HT1080 (cell line): Measurements from ENCODE around the gene UBE2M. TPM values are rescaled to one million over a fixed set of nuclear protein-coding genes. Genes with fewer than 3 reads are reported as not detected.

ENCODE experiments used
- DNase-seq: peaks from one replicate; pipeline ENCODE4 v3.0.0-alpha.2; 2015; ENCODE audit warnings: low read depth
- total RNA-seq: library from RNA; depleted of rRNA; stranded (reverse); fragments of >200 nt; shearing (Covaris generic); gene quantifications from 2 replicates; pipeline ENCODE4 v1.2.3, GENCODE V29; 2014

The UBE2M gene
- total RNA-seq, 1 experiment from 2014 or later = 237 TPM

DNA sequence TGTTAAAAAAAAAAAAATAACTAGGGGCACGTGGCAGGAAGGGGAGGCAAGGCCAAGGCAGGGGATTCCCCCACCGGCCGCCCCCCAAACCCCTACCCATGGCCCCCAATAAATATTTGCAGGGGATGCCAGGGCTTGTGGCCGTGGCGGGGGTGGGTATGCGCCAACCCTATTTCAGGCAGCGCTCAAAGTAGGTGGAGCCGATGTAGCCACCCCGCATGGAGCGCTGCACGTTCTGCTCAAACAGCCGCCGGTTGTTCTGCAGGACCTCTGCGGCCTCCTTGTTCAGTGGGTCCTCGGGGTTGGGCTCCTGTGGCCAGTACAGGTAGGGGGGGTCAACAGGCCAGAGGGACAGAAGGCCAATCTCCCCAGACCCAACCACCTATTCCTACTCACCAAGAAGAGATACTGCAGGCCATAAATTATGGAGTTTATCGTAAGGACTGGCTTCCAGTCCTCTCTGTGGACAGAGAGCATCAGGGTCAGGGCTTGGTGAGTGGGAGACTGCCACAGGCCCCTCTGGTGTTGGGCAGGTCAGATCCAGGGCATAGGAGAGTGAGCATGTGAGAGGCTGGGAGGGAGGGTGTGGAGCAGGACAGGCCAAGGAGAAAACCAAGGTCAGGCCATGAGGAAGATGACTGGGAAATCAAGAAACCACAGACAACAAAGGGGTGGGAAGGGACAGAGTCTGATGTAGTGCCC lies 2.3 kb downstream of the UBE2M start:
- DNase-seq = no peak

DNA sequence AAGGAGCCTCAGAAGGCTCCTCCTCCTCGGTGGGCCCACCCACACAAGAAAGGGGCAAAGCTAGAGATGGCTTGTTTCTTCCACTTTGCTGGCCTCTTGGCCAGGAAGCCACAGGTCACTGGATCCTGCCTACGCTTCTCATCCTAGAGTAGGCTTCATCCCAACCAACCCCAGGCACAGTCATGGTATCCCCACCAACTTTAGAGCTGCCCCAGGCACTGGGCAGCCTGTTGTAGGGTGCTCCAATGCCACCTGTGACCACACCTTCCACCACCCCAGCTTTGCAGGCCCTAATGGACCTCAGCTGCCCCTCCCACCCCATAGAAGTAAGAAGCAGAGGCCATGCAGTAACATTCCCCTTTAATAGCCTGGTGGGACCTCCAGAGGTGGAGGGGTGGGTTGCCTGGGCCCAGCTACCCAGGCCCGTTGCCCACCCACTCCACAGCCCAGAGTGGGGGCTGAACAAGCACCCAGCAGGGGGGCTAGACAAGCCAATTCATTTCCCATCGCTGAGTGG lies 3.0 kb downstream of the UBE2M start:
- DNase-seq = no peak

DNA sequence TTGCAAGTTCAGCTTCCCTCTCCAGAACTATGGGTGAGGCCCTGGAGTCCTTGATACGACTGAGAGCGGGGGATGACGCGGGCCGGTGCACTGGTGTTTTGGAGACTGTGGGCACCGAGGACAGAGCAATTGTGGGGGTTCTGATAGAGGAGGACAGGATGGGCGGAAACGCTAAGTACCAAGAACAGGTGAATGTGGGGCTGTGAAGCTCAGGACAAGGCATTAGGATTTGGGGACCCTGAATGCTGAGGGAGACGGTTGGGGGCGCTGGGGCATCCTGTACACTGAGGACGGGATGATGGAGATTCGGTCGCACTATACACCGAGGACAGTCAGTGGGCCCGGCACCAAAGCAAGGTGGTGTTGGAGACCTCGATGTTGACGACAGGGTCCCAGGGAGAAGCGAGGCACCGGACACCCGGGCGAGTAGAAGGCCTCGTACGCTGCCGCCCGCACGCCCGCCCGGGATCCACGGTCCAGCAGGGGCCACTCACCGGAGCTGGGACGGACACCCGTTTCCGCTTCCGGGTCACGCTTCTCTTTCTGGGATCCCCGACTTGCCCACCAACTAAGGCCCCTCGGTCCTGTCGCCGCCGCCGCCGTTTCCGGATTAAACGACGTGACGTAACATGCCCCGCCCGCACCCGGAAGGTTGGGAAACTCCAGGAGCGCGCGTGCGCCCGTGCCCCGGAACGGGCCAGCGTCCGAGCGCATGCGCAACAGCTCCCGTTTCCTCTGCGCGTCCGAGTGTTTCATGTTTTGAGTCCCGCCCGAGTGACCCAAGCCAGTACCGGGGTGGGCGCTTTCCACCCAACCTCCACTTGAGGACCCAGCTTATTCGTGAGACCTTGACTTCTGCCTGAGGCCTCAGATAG lies 3.7 kb downstream of the UBE2M start, which contains the start of gene CHMP2A:
Gene CHMP2A (minus strand): TSS at position 612 of the 875 bp plus-strand sequence. CDS start 893 bp downstream, outside the sequence.
- peak; percentile 96 for DNase-seq

GRCh38 chr19:58553799-58554493 lies 4.5 kb downstream of the UBE2M start:
- no peak for DNase-seq

- no peak for DNase-seq
Observed at GRCh38 chr19:58552655-58553054, 5.8 kb downstream of the UBE2M start.

- DNase-seq = no peak
Observed at GRCh38 chr19:58551577-58552471, 6.6 kb downstream of the UBE2M start.

GRCh38 chr19:58551123-58551497 lies 7.3 kb downstream of the UBE2M start:
- DNase-seq = no peak

DNA sequence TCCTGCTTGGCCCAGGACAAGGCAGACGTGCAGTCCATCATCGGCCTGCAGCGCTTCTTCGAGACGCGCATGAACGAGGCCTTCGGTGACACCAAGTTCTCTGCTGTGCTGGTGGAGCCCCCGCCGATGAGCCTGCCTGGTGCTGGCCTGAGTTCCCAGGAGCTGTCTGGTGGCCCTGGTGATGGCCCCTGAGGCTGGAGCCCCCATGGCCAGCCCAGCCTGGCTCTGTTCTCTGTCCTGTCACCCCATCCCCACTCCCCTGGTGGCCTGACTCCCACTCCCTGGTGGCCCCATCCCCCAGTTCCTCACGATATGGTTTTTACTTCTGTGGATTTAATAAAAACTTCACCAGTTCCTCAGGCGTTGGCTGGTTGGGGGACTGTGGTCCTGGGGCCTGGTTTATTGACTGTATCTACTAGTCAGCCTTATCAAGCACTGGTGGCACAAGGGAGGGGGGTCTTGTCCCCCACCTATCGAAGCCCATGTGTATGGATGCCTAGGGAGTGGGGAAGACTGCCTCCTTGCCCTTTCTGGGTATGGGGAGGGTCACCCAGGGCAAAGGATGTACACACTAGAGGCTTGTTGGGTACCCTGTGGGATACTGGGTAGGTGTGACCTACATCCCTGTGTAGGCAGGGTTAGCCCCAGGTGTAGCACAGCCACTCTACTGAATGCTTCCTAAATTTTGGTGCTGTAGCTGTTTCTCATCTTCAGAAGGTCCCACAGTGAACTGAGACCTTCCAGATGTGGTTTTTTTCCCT lies 7.9 kb downstream of the UBE2M start:
- no peak for DNase-seq

- DNase-seq = no peak
Observed at GRCh38 chr19:58549664-58550361, 8.6 kb downstream of the UBE2M start.

- no peak for DNase-seq
Observed at GRCh38 chr19:58548859-58549663, 9.3 kb downstream of the UBE2M start.

- no peak for DNase-seq
Observed at GRCh38 chr19:58547323-58548312, 10.8 kb downstream of the UBE2M start.

DNA sequence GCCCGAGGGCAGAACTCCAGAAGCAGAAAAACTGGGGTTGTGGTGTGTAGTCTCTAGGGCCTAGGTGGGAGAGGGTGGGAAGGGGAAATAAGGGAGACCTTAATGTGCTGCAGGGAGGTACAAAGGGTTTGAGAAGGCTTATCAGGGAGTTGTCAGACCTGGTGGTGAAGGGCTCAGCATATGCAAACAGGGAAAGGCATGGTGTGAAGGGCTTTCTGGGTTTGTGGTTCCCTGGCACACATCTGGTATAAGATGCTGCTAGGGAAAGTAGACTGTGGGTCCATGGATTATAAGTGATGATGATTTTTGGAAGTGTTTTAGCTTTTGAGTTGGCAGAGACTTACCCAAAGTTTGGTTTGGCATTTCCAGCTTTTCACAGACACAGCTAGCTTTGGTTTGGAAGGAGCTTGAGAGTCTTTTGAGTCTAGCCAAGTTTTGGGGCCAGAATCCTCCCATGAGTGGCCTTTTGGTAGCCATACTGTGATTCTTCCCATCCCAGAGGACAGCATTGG lies 12.3 kb downstream of the UBE2M start:
- DNase-seq = no peak

- DNase-seq = no peak
Observed at GRCh38 chr19:58545286-58546018, 13.0 kb downstream of the UBE2M start.

DNA sequence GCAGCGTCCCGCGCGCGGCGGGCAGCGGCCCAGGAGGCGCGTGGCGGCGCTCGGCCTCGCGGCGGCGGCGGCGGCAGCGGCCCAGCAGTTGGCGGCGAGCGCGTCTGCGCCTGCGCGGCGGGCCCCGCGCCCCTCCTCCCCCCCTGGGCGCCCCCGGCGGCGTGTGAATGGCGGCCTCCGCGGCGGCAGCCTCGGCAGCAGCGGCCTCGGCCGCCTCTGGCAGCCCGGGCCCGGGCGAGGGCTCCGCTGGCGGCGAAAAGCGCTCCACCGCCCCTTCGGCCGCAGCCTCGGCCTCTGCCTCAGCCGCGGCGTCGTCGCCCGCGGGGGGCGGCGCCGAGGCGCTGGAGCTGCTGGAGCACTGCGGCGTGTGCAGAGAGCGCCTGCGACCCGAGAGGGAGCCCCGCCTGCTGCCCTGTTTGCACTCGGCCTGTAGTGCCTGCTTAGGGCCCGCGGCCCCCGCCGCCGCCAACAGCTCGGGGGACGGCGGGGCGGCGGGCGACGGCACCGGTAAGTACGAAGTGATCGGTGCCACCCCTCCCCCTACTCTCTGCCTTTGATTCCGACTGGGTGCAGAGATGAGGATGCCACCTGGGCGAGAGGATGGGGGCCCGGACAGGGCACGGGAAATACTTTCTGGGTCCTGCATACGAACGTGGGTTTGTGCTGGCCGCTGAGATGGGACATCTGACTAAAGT lies 13.7 kb downstream of the UBE2M start:
- DNase-seq = no peak

DNA sequence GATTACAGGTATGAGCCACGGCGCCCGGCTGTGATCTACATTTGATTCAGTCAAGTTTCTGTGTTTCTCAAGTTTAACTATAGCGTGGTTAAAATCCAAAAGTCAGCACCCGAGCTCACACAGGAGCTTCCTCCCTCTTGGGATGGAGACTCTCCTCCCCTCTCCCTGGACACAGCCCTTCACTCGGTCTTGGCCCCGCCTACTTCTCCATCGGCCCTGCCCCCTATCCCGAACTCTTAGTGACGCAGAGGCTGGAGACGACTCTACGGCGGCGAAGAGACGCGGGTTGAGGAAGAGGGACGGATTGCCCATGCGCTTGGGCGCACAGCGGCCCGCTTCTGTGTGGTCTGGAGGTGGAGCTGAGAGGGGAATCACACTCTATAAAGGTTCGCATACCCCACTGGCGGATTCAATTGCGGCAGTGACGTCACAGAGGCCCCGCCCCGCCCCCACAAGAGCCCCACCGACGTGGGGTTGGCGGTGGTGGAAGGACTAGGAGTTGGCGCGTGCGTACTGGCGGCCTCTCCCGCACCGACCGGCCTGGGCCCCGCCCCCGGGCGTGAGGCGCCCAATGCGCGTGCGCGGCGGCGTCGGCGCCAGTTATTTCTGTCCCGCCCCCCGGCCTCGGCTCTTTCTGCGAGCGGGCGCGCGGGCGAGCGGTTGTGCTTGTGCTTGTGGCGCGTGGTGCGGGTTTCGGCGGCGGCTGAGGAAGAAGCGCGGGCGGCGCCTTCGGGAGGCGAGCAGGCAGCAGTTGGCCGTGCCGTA lies 14.4 kb downstream of the UBE2M start, which contains the start of gene TRIM28:
Gene TRIM28 (plus strand): TSS at position 239 of the 765 bp plus-strand sequence. CDS start 694 bp downstream, outside the sequence.
- peak; percentile 99 for DNase-seq
